HCT116 (cell line): ENCODE results near the gene NPLOC4. TPM values are rescaled to one million over a fixed set of nuclear protein-coding genes. Genes with fewer than 3 reads are reported as not detected.

Source experiments
- ATAC-seq: fragments of 200-7000 bp; cut with Tn5 transposase; 2 replicates; pipeline ENCODE4 v1.9.1; 2020; ENCODE audit warnings: mild to moderate bottlenecking, moderate library complexity
- BruUV-seq: library from RNA; stranded (reverse); fragments of 400-500 nt; replicated peaks from 2 replicates; lab custom pipeline; 2021; lab: Mats Ljungman, UMichigan
- CTCF ChIA-PET: fragments of 300-600 bp; sonication (Branson Sonifier 250); formaldehyde crosslinking; loops from one replicate; lab custom pipeline; 2021; ENCODE audit warnings: antibody characterized with exemption; lab: Charles Lee
- POLR2A ChIA-PET: fragments of 300-600, 350-600 bp; sonication (Branson Sonifier 250); formaldehyde crosslinking; loops from one replicate; lab custom pipeline; 2021; ENCODE audit warnings: antibody characterized with exemption; lab: Charles Lee
- RAD21 ChIA-PET, 2 experiments: fragments of 300-600 bp; sonication (Branson Sonifier 250); formaldehyde crosslinking; loops; one replicate each; lab custom pipeline; 2023; ENCODE audit warnings: low total read pairs in 2 of 2; ENCODE audit not compliant: uncharacterized antibody in 2 of 2, unreplicated experiment in 2 of 2, low non-redundant PET in 1 of 2; lab: Charles Lee
- DNase-seq: peaks from one replicate; pipeline ENCODE4 v3.0.0-alpha.2; 2010; ENCODE audit warnings: low read depth, low spot score
- H2AFZ ChIP-seq: fragments of 200-600 bp; shearing (Covaris generic), sonication (generic); 2 replicates; pipeline ENCODE4 v1.6.1; 2017; ENCODE audit warnings: low read depth, mixed run types, mixed read lengths, antibody characterized with exemption, low read length; ENCODE audit not compliant: poor library complexity, severe bottlenecking
- H3K27ac ChIP-seq: 2 replicates; pipeline ENCODE4 v1.5.1; 2012; ENCODE audit warnings: low read depth, low read length
- H3K27me3 ChIP-seq: fragments of 200-600 bp; sonication (generic); 2 replicates; pipeline ENCODE4 v1.6.1; 2016; ENCODE audit warnings: mixed run types, low read length, mixed read lengths; ENCODE audit not compliant: insufficient read depth
- H3K36me3 ChIP-seq, 2 experiments: fragments of 200-500 bp in 1 of 2; fragments of 200-600 bp in 1 of 2; sonication (Bioruptor generic) in 1 of 2; sonication (generic) in 1 of 2; 2 replicates each; pipeline versions ENCODE4 v1.5.1 to v1.6.1; 2014 to 2016; ENCODE audit warnings: low read length in 2 of 2, inconsistent platforms in 1 of 2, mixed read lengths in 1 of 2, mixed run types in 1 of 2; ENCODE audit not compliant: insufficient read depth in 2 of 2, control insufficient read depth in 1 of 2
- H3K4me1 ChIP-seq, 2 experiments: fragments of 200-600 bp in 1 of 2; sonication (generic) in 1 of 2; 2 replicates each; pipeline versions ENCODE4 v1.5.1 to v1.6.1; 2012 to 2017; ENCODE audit warnings: low read length in 2 of 2, inconsistent platforms in 1 of 2, mild to moderate bottlenecking in 1 of 2, mixed read lengths in 1 of 2, mixed run types in 1 of 2, moderate library complexity in 1 of 2; ENCODE audit not compliant: insufficient read depth in 2 of 2, control insufficient read depth in 1 of 2
- H3K4me2 ChIP-seq: fragments of 200-600 bp; sonication (generic); 2 replicates; pipeline ENCODE4 v1.6.1; 2017; ENCODE audit warnings: mixed run types, low read length, mixed read lengths
- H3K4me3 ChIP-seq, 2 experiments: fragments of 200-600 bp in 1 of 2; sonication (generic) in 1 of 2; replicated peaks in 1 of 2; 2 replicates each; pipeline ENCODE4 v1.5.1; 2011 to 2016; ENCODE audit warnings: low read length in 2 of 2, control low read depth in 1 of 2, low read depth in 1 of 2, mild to moderate bottlenecking in 1 of 2, mixed read lengths in 1 of 2, mixed run types in 1 of 2
- H3K79me2 ChIP-seq: fragments of 200-600 bp; sonication (generic); 2 replicates; pipeline ENCODE4 v1.6.1; 2017; ENCODE audit warnings: mild to moderate bottlenecking, mixed run types, low read length, moderate library complexity, mixed read lengths; ENCODE audit not compliant: insufficient read depth
- H3K9ac ChIP-seq: fragments of 200-600 bp; sonication (generic); 2 replicates; pipeline ENCODE4 v1.6.1; 2016; ENCODE audit warnings: low read length, mixed read lengths
- H3K9me2 ChIP-seq: fragments of 200-600 bp; sonication (generic), shearing (Covaris generic); 2 replicates; pipeline ENCODE4 v1.6.1; 2017; ENCODE audit warnings: mixed run types, mild to moderate bottlenecking, moderate library complexity; ENCODE audit not compliant: insufficient read depth
- H3K9me3 ChIP-seq, 2 experiments: fragments of 200-500 bp in 1 of 2; fragments of 200-600 bp in 1 of 2; sonication (Bioruptor generic) in 1 of 2; sonication (generic) in 1 of 2; 2 replicates each; pipeline ENCODE4 v1.6.1; 2014 to 2017; ENCODE audit warnings: low read length in 2 of 2, mixed read lengths in 2 of 2, inconsistent platforms in 1 of 2, low read depth in 1 of 2, mild to moderate bottlenecking in 1 of 2, mixed run types in 1 of 2, moderate library complexity in 1 of 2; ENCODE audit not compliant: control insufficient read depth in 1 of 2, insufficient read depth in 1 of 2
- H4K20me1 ChIP-seq: fragments of 200-600 bp; sonication (generic), shearing (Covaris generic); 2 replicates; pipeline ENCODE4 v1.6.1; 2017; ENCODE audit warnings: mixed run types, mild to moderate bottlenecking, moderate library complexity; ENCODE audit not compliant: insufficient read depth
- CEBPB ChIP-seq: IDR thresholded peaks from 2 replicates; pipeline ENCODE4 v1.6.1; 2012; ENCODE audit warnings: low read depth
- EGR1 ChIP-seq: IDR thresholded peaks from 2 replicates; pipeline ENCODE4 v1.6.1; 2012; ENCODE audit warnings: low read depth
- EZH2phosphoT487 ChIP-seq: fragments of 200-600 bp; IDR thresholded peaks from 2 replicates; pipeline ENCODE4 v1.6.1; 2018; ENCODE audit warnings: antibody characterized with exemption, borderline replicate concordance
- JUND ChIP-seq: IDR thresholded peaks from 2 replicates; pipeline ENCODE4 v1.6.1; 2012
- POLR2AphosphoS5 ChIP-seq: IDR thresholded peaks from 2 replicates; pipeline ENCODE4 v1.6.1; 2011; ENCODE audit warnings: mild to moderate bottlenecking, low read depth, low read length, moderate library complexity
- intact Hi-C: fragments of 100-400 bp; cut with micrococcal nuclease; formaldehyde crosslinking; loops from 2 replicates; pipeline ENCODE4 v1.10.0; 2022
- total RNA-seq: library from RNA; stranded (reverse); gene quantifications from one replicate; pipeline ENCODE4 v1.2.1, GENCODE V29; 2021; ENCODE audit not compliant: unreplicated experiment
- TF ChIP-seq, protein P1 (sequence below): IDR thresholded peaks from 2 replicates; pipeline ENCODE4 v1.6.1; 2012; ENCODE audit warnings: low read depth

NPLOC4 gene
- total RNA-seq, 1 experiment from 2014 or later, result 137 TPM

DNA sequence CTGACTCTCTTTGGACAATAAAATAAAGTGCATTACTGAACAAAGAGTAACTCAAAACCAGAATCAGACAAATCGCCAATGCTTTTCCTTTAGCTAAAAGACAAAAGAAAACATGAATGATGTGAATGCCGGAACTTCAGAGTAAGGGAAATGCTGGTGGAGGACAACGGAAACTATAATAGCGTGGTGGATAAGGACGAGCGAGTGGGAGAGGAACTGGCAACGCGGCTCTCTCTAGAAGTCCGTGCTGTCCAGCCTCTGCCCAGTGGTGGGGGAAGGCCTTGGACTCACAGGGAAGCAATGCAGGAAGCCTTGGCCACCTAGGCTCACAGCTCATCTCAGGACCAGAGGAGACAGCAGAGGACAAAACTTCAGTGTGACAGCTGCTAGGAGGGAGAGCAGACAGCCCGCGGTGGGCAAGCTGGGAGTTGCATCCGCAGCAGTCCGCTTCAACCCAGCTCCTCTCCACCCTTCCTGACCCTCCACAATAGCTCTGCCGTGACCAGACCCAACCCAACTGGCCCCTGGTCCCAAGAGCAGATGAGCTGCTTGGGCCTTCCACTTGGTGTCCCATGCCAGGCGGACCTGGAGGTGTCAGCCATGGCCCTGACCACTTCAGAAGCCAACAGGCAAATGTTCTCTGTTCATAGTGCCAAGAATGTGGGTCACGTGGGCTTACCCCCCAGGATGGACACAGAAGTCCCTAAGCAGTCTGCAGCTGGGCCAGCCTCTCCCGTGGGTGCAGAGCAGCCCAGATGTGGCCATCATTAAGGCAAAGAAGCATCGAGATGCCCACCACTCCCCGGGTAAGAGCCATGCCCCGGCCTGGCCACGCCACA, 79.4 kb downstream of the NPLOC4 start:
- Histone ChIP-seq H4K20me1 (no peaks in the 10 kb centered on the region), H3K9me2 (no peaks in the 10 kb centered on the region), H3K27ac (peak overlapping the region; percentile 20; the same call in 1 of the 2 replicates), H3K27me3 (no peaks in the 10 kb centered on the region), H3K36me3 (peaks cover 28 to 41% of the 10 kb centered on the region in 2 experiments), H3K9ac (no peak overlapping the region), H3K9me3 (no peaks in the 10 kb centered on the region), H3K4me3 (no peak overlapping the region), H2AFZ (no peak overlapping the region)
- POLR2A ChIA-PET, result interaction anchor here (1.1 kb wide), 1 partner anchor 9 kb away, joined by 4 read pairs; no protein-coding TSS in a partner anchor
- intact Hi-C loops, result loop anchor here (10.0 kb wide), 1 partner anchor 137 kb away; no protein-coding TSS in a partner anchor
- BruUV-seq, result no TSS peak
- no peak for TF ChIP-seq EGR1
- TF ChIP-seq EZH2phosphoT487, result no peak
- TF ChIP-seq JUND, result no peak
- TF ChIP-seq, protein P1, sequence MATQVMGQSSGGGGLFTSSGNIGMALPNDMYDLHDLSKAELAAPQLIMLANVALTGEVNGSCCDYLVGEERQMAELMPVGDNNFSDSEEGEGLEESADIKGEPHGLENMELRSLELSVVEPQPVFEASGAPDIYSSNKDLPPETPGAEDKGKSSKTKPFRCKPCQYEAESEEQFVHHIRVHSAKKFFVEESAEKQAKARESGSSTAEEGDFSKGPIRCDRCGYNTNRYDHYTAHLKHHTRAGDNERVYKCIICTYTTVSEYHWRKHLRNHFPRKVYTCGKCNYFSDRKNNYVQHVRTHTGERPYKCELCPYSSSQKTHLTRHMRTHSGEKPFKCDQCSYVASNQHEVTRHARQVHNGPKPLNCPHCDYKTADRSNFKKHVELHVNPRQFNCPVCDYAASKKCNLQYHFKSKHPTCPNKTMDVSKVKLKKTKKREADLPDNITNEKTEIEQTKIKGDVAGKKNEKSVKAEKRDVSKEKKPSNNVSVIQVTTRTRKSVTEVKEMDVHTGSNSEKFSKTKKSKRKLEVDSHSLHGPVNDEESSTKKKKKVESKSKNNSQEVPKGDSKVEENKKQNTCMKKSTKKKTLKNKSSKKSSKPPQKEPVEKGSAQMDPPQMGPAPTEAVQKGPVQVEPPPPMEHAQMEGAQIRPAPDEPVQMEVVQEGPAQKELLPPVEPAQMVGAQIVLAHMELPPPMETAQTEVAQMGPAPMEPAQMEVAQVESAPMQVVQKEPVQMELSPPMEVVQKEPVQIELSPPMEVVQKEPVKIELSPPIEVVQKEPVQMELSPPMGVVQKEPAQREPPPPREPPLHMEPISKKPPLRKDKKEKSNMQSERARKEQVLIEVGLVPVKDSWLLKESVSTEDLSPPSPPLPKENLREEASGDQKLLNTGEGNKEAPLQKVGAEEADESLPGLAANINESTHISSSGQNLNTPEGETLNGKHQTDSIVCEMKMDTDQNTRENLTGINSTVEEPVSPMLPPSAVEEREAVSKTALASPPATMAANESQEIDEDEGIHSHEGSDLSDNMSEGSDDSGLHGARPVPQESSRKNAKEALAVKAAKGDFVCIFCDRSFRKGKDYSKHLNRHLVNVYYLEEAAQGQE, result no peak
- no peak for TF ChIP-seq CEBPB
- TF ChIP-seq POLR2AphosphoS5, result peak; percentile 39; the same call in 1 of the 2 replicates
- TF ChIP-seq, all 23 proteins: peak for 1
- ChIA-PET RAD21 (no interaction called here), CTCF (no interaction called here)
- H3K4me1 ChIP-seq, result peaks cover 11 to 38% of the 10 kb centered on the region in 2 experiments
- no peak for ATAC-seq
- H3K79me2 ChIP-seq, result no peaks in the 10 kb centered on the region; the same call in 1 of the 2 replicates
- no peak for DNase-seq
- H3K4me2 ChIP-seq, result no peak overlapping the region
